Prostate gland (tissue), 2 donors: ENCODE results near the gene RASSF4. TPM values are rescaled to one million over a fixed set of nuclear protein-coding genes. Genes with fewer than 3 reads are reported as not detected.

Source experiments
- DNase-seq: peaks from one replicate; pipeline ENCODE4 v3.0.0-alpha.2; 2019; ENCODE audit warnings: low spot score
- H3K27ac ChIP-seq, 2 donors: fragments of 200-600 bp; sonication (generic); 2 replicates each; pipeline ENCODE4 v1.5.1; 2017 to 2019
- H3K27me3 ChIP-seq: fragments of 200-600 bp; sonication (generic); replicated peaks from 2 replicates; pipeline ENCODE4 v1.5.1; 2019; ENCODE audit not compliant: insufficient read depth
- H3K36me3 ChIP-seq, 2 donors: fragments of 200-600 bp; sonication (generic); 1 replicate in 1 of 2; 2 replicates in 1 of 2; pipeline versions ENCODE4 v1.5.1 to v1.8.1; 2017 to 2019
- H3K4me1 ChIP-seq: fragments of 200-600 bp; sonication (generic); replicated peaks from 2 replicates; pipeline ENCODE4 v1.5.1; 2019
- H3K4me3 ChIP-seq, 2 donors: fragments of 200-600 bp; sonication (generic); 2 replicates each; pipeline ENCODE4 v1.5.1; 2017 to 2019
- H3K9me3 ChIP-seq: fragments of 200-600 bp; sonication (generic); 2 replicates; pipeline ENCODE4 v1.5.1; 2017
- CTCF ChIP-seq, 4 experiments: fragments of 200-600 bp in 2 of 4; fragments of 450-650 bp in 2 of 4; sonication (generic) in 2 of 4; IDR thresholded peaks; 1 replicate in 3 of 4; 2 replicates in 1 of 4; pipeline ENCODE4 v1.5.1; 2016 to 2019; ENCODE audit warnings: antibody characterized with exemption in 4 of 4, mild to moderate bottlenecking in 2 of 4, moderate library complexity in 2 of 4
- POLR2A ChIP-seq: fragments of 450-650 bp; IDR thresholded peaks from one replicate; pipeline ENCODE4 v1.6.1; 2016; ENCODE audit warnings: antibody characterized with exemption, mild to moderate bottlenecking
- POLR2AphosphoS5 ChIP-seq: sonication (generic); formaldehyde crosslinking; IDR thresholded peaks from one replicate; pipeline ENCODE4 v1.6.1; 2017; ENCODE audit warnings: antibody characterized with exemption
- WGBS: methylation state at CpG from one replicate; pipeline ENCODE4 v1.1.5; 2018; 5-methylcytosine and 5-hydroxymethylcytosine counted together
- intact Hi-C: fragments of 100-400 bp; cut with DNase I; formaldehyde crosslinking; loops from one replicate; pipeline ENCODE4 v1.14.2; 2022
- total RNA-seq, 2 donors: library from RNA; depleted of rRNA; stranded (reverse); fragments of >200 nt; gene quantifications; one replicate each; pipeline ENCODE4 v1.1.0, GENCODE V29; 2016

The RASSF4 gene
- total RNA-seq, 2 donors from 2014 or later = 6.1 to 31.0 TPM

- H3K4me1 ChIP-seq = peaks cover 15% of the 10 kb centered on the region
These were observed 472 bp downstream of the RASSF4 start for GRCh38 chr10:44960088-44960460.

GRCh38 chr10:44960482-44961229 lies 1.1 kb downstream of the RASSF4 start:
- Histone ChIP-seq H3K4me1 (peaks cover 15% of the 10 kb centered on the region), H3K36me3 (no peaks in the 10 kb centered on the region), H3K27me3 (no peaks in the 10 kb centered on the region), H3K27ac (no peak overlapping the region), H3K4me3 (peak overlapping the region in 1 of 2 donors; percentile 72), H3K9me3 (no peaks in the 10 kb centered on the region)
- 68% methylated on average over 7 of the region's 7 CpGs for WGBS
- no peak for DNase-seq
- intact Hi-C loops = no loop called here
- TF ChIP-seq CTCF (IDR thresholded peaks at IDR 0.05) (no peak), POLR2AphosphoS5 (no peak), POLR2A (no peak)

More at GRCh38 chr10:44960088-44960460, 472 bp downstream of the RASSF4 start:
- intact Hi-C loops = no loop called here
- WGBS = 32% methylated on average over 8 of the region's 8 CpGs
- H3K27me3 ChIP-seq = no peaks in the 10 kb centered on the region
- H3K9me3 ChIP-seq = no peaks in the 10 kb centered on the region
- no peak for DNase-seq
- no peaks in the 10 kb centered on the region for H3K36me3 ChIP-seq
- peak overlapping the region; percentile 51 to 72 for H3K4me3 ChIP-seq
- peak overlapping the region; percentile 46 to 76 for H3K27ac ChIP-seq
- TF ChIP-seq POLR2A (no peak), CTCF (IDR thresholded peaks at IDR 0.05) (no peak), POLR2AphosphoS5 (no peak)

- no peak overlapping the region for H3K27ac ChIP-seq
- peaks cover 15% of the 10 kb centered on the region for H3K4me1 ChIP-seq
- 83% methylated on average over 4 of the region's 4 CpGs for WGBS
- no peak overlapping the region for H3K4me3 ChIP-seq
- no peaks in the 10 kb centered on the region for H3K36me3 ChIP-seq
- no peak for DNase-seq
- TF ChIP-seq POLR2AphosphoS5 = no peak
- TF ChIP-seq CTCF (IDR thresholded peaks at IDR 0.05) = no peak
- TF ChIP-seq POLR2A = no peak
- intact Hi-C loops = no loop called here
- H3K9me3 ChIP-seq = no peaks in the 10 kb centered on the region
- H3K27me3 ChIP-seq = no peaks in the 10 kb centered on the region
These were observed 1.6 kb downstream of the RASSF4 start for GRCh38 chr10:44961230-44961571.

GRCh38 chr10:44961931-44962750 lies 2.5 kb downstream of the RASSF4 start:
- no peak overlapping the region for H3K4me3 ChIP-seq
- no peak for TF ChIP-seq POLR2A
- TF ChIP-seq CTCF (IDR thresholded peaks at IDR 0.05) = no peak
- TF ChIP-seq POLR2AphosphoS5 = no peak

More at GRCh38 chr10:44961931-44962750, 2.5 kb downstream of the RASSF4 start:
- Histone ChIP-seq H3K36me3 (no peaks in the 10 kb centered on the region), H3K4me1 (peaks cover 15% of the 10 kb centered on the region), H3K27ac (no peak overlapping the region), H3K27me3 (no peaks in the 10 kb centered on the region), H3K9me3 (no peaks in the 10 kb centered on the region)
- intact Hi-C loops = no loop called here
- DNase-seq = no peak
- WGBS = 87% methylated on average over 10 of the region's 11 CpGs
